Astrocyte (in vitro differentiated cells and primary cell): Measurements from ENCODE around the gene RASIP1.

Source experiments
- CTCF ChIP-seq: IDR thresholded peaks from 2 replicates; pipeline ENCODE4 v1.5.1; 2011; ENCODE audit warnings: low read depth, mild to moderate bottlenecking, inconsistent platforms, low read length, moderate library complexity; ENCODE audit not compliant: insufficient read depth
- EZH2 ChIP-seq: IDR thresholded peaks from 2 replicates; pipeline ENCODE4 v1.6.1; 2012; ENCODE audit warnings: mild to moderate bottlenecking, low read length, inconsistent platforms; ENCODE audit not compliant: insufficient read depth

DNA sequence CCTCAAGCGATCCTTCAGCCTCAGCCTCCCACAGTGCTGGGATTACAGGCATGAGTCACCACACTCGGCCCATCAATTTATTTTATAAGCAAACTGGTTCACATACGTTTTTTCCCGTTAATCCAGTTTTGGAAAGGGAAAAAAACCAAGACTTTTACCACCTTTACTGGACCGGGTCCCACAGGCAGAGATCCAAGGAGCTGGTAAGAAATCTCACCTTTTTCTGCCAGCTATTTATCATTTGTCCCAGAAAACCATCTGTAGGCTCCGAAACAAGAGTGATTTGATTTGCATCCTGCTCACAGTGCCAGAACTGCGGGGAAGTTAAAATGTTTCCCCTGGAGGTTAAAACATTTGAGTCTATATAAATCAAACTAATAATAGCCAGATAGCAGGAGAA lies 51.0 kb downstream of the RASIP1 start:
- TF ChIP-seq CTCF (no peak), EZH2 (no peak)
